HEK293 (cell line): ENCODE measurements around the gene MEOX1.

Experiments
- CTCF ChIA-PET: fragments of 350-600 bp; formaldehyde crosslinking; extraction: SDS; loops from one replicate; lab custom pipeline; 2021; ENCODE audit warnings: antibody characterized with exemption; lab: Yijun Ruan, JAX
- POLR2A ChIA-PET: fragments of 300-600 bp; formaldehyde crosslinking; extraction: SDS; loops from one replicate; lab custom pipeline; 2020; ENCODE audit warnings: antibody characterized with exemption, inconsistent platforms; lab: Yijun Ruan, JAX
- H3K27ac ChIP-seq: fragments of 200-500 bp; sonication (Bioruptor generic); 2 replicates; pipeline ENCODE4 v1.5.1; 2014; ENCODE audit warnings: low read depth, low read length, control low read depth, inconsistent platforms; ENCODE audit errors: extremely low read depth
- H3K36me3 ChIP-seq, 2 experiments: fragments of 200-500 bp in 1 of 2; sonication (Bioruptor generic) in 1 of 2; 1 replicate in 1 of 2; 2 replicates in 1 of 2; pipeline ENCODE4 v1.5.1; 2014 to 2017; ENCODE audit warnings: inconsistent platforms in 2 of 2, low read length in 2 of 2; ENCODE audit not compliant: control insufficient read depth in 2 of 2, insufficient read depth in 1 of 2
- H3K4me1 ChIP-seq: fragments of 200-500 bp; sonication (Bioruptor generic); 2 replicates; pipeline ENCODE4 v1.5.1; 2014; ENCODE audit warnings: mild to moderate bottlenecking, low read length, inconsistent platforms; ENCODE audit not compliant: control insufficient read depth, insufficient read depth
- H3K4me3 ChIP-seq: 2 replicates; pipeline ENCODE4 v1.5.1; 2011; ENCODE audit warnings: low read depth, mild to moderate bottlenecking, control low read depth, low read length, moderate library complexity
- H3K9me3 ChIP-seq: fragments of 200-500 bp; sonication (Bioruptor generic); 2 replicates; pipeline ENCODE4 v1.5.1; 2014; ENCODE audit warnings: low read depth, low read length, inconsistent platforms; ENCODE audit not compliant: control insufficient read depth, insufficient read depth
- HOXA7 ChIP-seq: sonication (generic); formaldehyde crosslinking; IDR thresholded peaks from 2 replicates; pipeline ENCODE4 v1.8.1; 2022; ENCODE audit warnings: missing genetic modification reagents, borderline replicate concordance
- HOXD13 ChIP-seq: sonication (generic); formaldehyde crosslinking; IDR thresholded peaks from 2 replicates; pipeline ENCODE4 v1.8.0; 2022; ENCODE audit warnings: missing genetic modification reagents, borderline replicate concordance
- KLF7 ChIP-seq: fragments of 450-650 bp; formaldehyde crosslinking; IDR thresholded peaks from 2 replicates; pipeline ENCODE4 v1.5.1; 2016; ENCODE audit warnings: missing biosample characterization, missing genetic modification characterization, borderline replicate concordance
- KLF9 ChIP-seq: fragments of 450-650 bp; formaldehyde crosslinking; IDR thresholded peaks from 2 replicates; pipeline ENCODE4 v1.5.1; 2016; ENCODE audit warnings: missing biosample characterization, missing genetic modification characterization, low read depth
- MYNN ChIP-seq: fragments of 450-650 bp; formaldehyde crosslinking; IDR thresholded peaks from 2 replicates; pipeline ENCODE4 v1.5.1; 2016; ENCODE audit warnings: missing biosample characterization, missing genetic modification characterization, borderline replicate concordance
- REPIN1 ChIP-seq: fragments of 450-650 bp; formaldehyde crosslinking; IDR thresholded peaks from 2 replicates; pipeline ENCODE4 v1.5.1; 2017; ENCODE audit warnings: missing biosample characterization, missing genetic modification characterization, low read depth
- SALL2 ChIP-seq: fragments of 450-650 bp; formaldehyde crosslinking; IDR thresholded peaks from 2 replicates; pipeline ENCODE4 v1.5.0; 2017; ENCODE audit warnings: missing biosample characterization, mild to moderate bottlenecking, missing genetic modification characterization, borderline replicate concordance
- TRIM28 ChIP-seq: IDR thresholded peaks from 2 replicates; pipeline ENCODE4 v1.6.1; 2011; ENCODE audit warnings: low read length, control low read depth, borderline replicate concordance
- ZIC2 ChIP-seq: fragments of 450-650 bp; formaldehyde crosslinking; IDR thresholded peaks from 2 replicates; pipeline ENCODE4 v1.5.1; 2016; ENCODE audit warnings: missing biosample characterization, missing genetic modification characterization
- ZNF138 ChIP-seq: fragments of 450-650 bp; formaldehyde crosslinking; IDR thresholded peaks from 2 replicates; pipeline ENCODE4 v1.5.1; 2016; ENCODE audit warnings: missing biosample characterization, missing genetic modification characterization, borderline replicate concordance
- ZNF140 ChIP-seq: fragments of 450-650 bp; formaldehyde crosslinking; IDR thresholded peaks from 2 replicates; pipeline ENCODE4 v1.5.1; 2016; ENCODE audit warnings: missing biosample characterization, missing genetic modification characterization
- ZNF16 ChIP-seq: fragments of 450-650 bp; formaldehyde crosslinking; IDR thresholded peaks from 2 replicates; pipeline ENCODE4 v1.5.1; 2016; ENCODE audit warnings: low read depth, missing biosample characterization, missing genetic modification characterization
- ZNF175 ChIP-seq: fragments of 450-650 bp; formaldehyde crosslinking; IDR thresholded peaks from 2 replicates; pipeline ENCODE4 v1.5.1; 2016; ENCODE audit warnings: missing biosample characterization, missing genetic modification characterization
- ZNF239 ChIP-seq: fragments of 450-650 bp; formaldehyde crosslinking; IDR thresholded peaks from 2 replicates; pipeline ENCODE4 v1.5.1; 2016; ENCODE audit warnings: missing biosample characterization, missing genetic modification characterization
- ZNF404 ChIP-seq: fragments of 450-650 bp; formaldehyde crosslinking; IDR thresholded peaks from 2 replicates; pipeline ENCODE4 v1.5.1; 2017; ENCODE audit warnings: missing biosample characterization, missing genetic modification characterization
- ZNF510 ChIP-seq: fragments of 450-650 bp; formaldehyde crosslinking; IDR thresholded peaks from 2 replicates; pipeline ENCODE4 v1.5.1; 2018; ENCODE audit warnings: mild to moderate bottlenecking, missing genetic modification characterization, missing biosample characterization; ENCODE audit not compliant: insufficient replicate concordance
- ZNF585B ChIP-seq: fragments of 450-650 bp; formaldehyde crosslinking; IDR thresholded peaks from 2 replicates; pipeline ENCODE4 v1.5.1; 2016; ENCODE audit warnings: missing biosample characterization, missing genetic modification characterization
- ZNF596 ChIP-seq: fragments of 450-650 bp; IDR thresholded peaks from 2 replicates; pipeline ENCODE4 v1.5.0; 2018; ENCODE audit warnings: missing biosample characterization, mild to moderate bottlenecking, missing genetic modification characterization, moderate library complexity
- ZNF626 ChIP-seq: fragments of 450-650 bp; sonication (Bioruptor Pico); formaldehyde crosslinking; IDR thresholded peaks from 2 replicates; pipeline ENCODE4 v1.5.1; 2018; ENCODE audit warnings: missing biosample characterization, missing genetic modification characterization, inconsistent platforms
- ZNF785 ChIP-seq: fragments of 450-650 bp; formaldehyde crosslinking; IDR thresholded peaks from 2 replicates; pipeline ENCODE4 v1.5.1; 2016; ENCODE audit warnings: missing biosample characterization, missing genetic modification characterization
- TF ChIP-seq, protein P1 (sequence below): fragments of 450-650 bp; formaldehyde crosslinking; IDR thresholded peaks from 2 replicates; pipeline ENCODE4; 2016; ENCODE audit warnings: missing biosample characterization, missing genetic modification characterization
- TF ChIP-seq, protein P2 (sequence below): fragments of 450-650 bp; formaldehyde crosslinking; IDR thresholded peaks from 2 replicates; pipeline ENCODE4 v1.5.1; 2016; ENCODE audit warnings: missing biosample characterization, missing genetic modification characterization

Gene MEOX1

DNA sequence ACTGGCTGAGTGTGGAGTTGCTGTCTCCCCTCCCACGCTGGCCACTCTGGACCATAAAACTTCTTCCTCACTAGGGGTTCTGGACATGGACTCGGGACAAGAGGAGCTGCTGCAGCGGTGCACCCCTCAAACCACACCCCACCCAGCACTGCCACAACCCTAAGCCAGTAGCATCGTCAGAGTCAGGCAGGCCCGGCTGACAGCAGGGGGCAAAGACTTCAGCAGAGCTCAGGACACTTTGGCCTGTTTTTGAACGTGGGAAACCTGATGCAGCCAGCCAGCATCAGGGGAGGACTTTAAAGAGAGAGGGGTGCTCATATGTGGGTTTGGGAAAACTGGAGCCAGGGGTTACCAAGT is 9.6 kb downstream of the MEOX1 start:
- TF ChIP-seq ZIC2 (tag by site-specific recombination) (peak; percentile 22; the same call in 1 of the 2 replicates), KLF9 (tag by site-specific recombination) (no peak), TRIM28 (no peak), SALL2 (tag by site-specific recombination) (no peak)
- ChIA-PET POLR2A (interaction anchor here (0.6 kb wide), 1 partner anchor 107 kb away, joined by 4 read pairs; no protein-coding TSS in a partner anchor), CTCF (interaction anchor here (0.6 to 2.3 kb wide), 6 partner anchors 21 to 292 kb away, joined by 3 to 10 read pairs (median 4); no protein-coding TSS in a partner anchor)
- H3K27ac ChIP-seq, result no peak overlapping the region
- H3K9me3 ChIP-seq, result no peaks in the 10 kb centered on the region
- H3K4me1 ChIP-seq, result peaks cover 16% of the 10 kb centered on the region
- no peak overlapping the region for H3K4me3 ChIP-seq
- H3K36me3 ChIP-seq, result no peaks in the 10 kb centered on the region

DNA sequence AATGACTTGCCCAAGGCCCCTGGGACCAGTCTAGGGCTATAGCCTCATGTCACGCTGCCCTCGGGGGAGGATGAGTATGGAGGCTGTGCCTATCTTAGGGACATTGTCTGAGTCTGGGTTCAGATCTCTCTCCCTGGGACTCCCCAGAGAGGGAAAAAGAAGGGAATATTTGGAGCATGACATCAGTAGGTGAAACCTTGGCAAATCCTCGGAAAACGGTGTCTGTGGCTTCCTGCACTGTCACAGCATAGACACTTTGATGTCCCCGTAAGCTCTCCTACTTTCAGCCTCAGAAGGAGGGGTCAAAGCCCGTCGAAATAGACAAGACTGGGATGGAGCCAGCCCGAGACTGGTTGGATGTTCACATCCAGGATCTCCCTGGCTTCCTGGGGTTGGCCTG is 11.3 kb downstream of the MEOX1 start:
- no peak overlapping the region for H3K4me3 ChIP-seq
- H3K4me1 ChIP-seq, result no peaks in the 10 kb centered on the region
- no peaks in the 10 kb centered on the region for H3K9me3 ChIP-seq
- TF ChIP-seq HOXA7 (CRISPR knock-in tag), result no peak
- TF ChIP-seq, protein P1, sequence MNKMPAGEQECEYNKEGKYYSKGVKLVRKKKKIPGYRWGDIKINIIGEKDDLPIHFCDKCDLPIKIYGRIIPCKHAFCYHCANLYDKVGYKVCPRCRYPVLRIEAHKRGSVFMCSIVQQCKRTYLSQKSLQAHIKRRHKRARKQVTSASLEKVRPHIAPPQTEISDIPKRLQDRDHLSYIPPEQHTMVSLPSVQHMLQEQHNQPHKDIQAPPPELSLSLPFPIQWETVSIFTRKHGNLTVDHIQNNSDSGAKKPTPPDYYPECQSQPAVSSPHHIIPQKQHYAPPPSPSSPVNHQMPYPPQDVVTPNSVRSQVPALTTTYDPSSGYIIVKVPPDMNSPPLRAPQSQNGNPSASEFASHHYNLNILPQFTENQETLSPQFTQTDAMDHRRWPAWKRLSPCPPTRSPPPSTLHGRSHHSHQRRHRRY (tag by site-specific recombination), result no peak
- TF ChIP-seq ZNF16 (tag by site-specific recombination), result 0 out of 2 replicates have a peak, but pooled peaks have one; percentile 6
- TF ChIP-seq ZNF239 (tag by site-specific recombination), result no peak
- H3K27ac ChIP-seq, result no peak overlapping the region
- POLR2A ChIA-PET, result no interaction called here
- H3K36me3 ChIP-seq, result no peaks in the 10 kb centered on the region
- CTCF ChIA-PET, result interaction anchor here (0.9 to 1.4 kb wide), 2 partner anchors 23 to 35 kb away, joined by 4 read pairs; no protein-coding TSS in a partner anchor

DNA sequence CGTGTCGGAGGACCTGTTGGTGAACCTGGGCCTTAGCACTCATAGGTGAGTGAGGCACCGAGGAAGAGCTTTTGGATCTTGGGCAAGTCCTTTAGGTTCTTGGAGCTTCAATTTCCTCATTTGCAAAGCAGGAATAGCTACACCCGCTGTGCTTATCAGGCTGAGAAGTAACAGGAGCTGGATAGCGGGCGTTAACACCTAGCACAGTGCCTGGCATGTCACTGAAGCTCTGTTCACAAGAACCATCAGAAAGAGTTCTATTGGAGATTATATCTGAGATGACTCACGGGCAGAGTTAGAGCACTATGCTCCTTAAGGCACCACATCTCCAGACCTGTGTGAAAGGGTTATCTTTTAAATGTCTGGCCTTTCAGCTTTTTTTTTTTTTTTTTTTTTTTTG is 12.8 kb downstream of the MEOX1 start:
- H3K4me3 ChIP-seq, result no peak overlapping the region
- no peaks in the 10 kb centered on the region for H3K9me3 ChIP-seq
- CTCF ChIA-PET, result interaction anchor here (0.7 to 3.0 kb wide), 5 partner anchors 25 to 117 kb away, joined by 3 to 17 read pairs (median 5); no protein-coding TSS in a partner anchor
- H3K36me3 ChIP-seq, result no peaks in the 10 kb centered on the region
- no peak overlapping the region for H3K27ac ChIP-seq
- TF ChIP-seq ZNF140 (no peak), ZNF510 (tag by site-specific recombination) (no peak), ZNF404 (tag by site-specific recombination) (no peak), ZNF138 (tag by site-specific recombination) (no peak)
- POLR2A ChIA-PET, result interaction anchor here (1.2 kb wide), 1 partner anchor 14 kb away, joined by 3 read pairs; no protein-coding TSS in a partner anchor
- no peaks in the 10 kb centered on the region for H3K4me1 ChIP-seq

DNA sequence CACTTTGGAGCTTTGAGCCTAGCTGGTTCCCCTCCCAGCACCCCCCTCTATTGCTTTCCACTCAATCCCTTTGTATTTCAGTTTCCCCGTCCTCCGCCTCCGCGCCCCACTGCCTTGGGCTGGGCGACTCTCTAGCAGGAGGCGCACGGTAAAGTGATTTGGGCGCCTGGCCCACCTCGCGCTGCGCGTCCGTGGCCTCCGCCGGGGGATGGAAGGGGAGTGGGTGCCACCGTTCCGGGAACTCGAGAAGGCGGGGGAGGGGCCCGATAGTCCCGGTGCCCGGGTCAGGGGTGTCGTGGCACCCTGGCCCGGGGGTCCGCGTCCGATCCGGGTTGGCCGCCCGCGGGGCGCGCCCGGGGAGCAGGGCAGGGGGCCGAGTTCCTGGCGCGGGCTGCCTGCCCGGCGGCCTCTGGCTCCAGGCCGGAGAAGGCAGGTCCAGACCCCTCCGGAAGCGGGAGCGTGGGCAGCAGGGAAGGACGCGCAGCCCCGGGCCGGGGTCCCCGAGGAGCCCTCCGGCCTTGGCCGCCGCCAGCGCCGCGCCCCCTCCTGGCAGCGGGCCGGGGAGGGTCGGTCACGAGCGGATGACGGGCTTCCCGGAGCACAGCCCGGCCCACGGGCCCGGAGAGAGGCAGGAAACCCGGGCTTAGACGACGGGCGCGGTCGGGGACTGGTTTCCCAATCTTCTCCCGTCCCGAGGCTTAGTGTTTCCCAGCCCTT is 15.8 kb downstream of the MEOX1 start:
- Histone ChIP-seq H3K36me3 (no peaks in the 10 kb centered on the region), H3K4me1 (no peaks in the 10 kb centered on the region)
- no peak for TF ChIP-seq KLF7 (tag by site-specific recombination)
- TF ChIP-seq, all 188 proteins: peak for 0
- ChIA-PET POLR2A (interaction anchor here (0.6 kb wide), 1 partner anchor 89 kb away, joined by 5 read pairs; no protein-coding TSS in a partner anchor), CTCF (interaction anchor here (3.0 kb wide), 1 partner anchor 69 kb away, joined by 17 read pairs; no protein-coding TSS in a partner anchor)
- no peak overlapping the region for H3K4me3 ChIP-seq
- no peak overlapping the region for H3K27ac ChIP-seq
- no peaks in the 10 kb centered on the region for H3K9me3 ChIP-seq

DNA sequence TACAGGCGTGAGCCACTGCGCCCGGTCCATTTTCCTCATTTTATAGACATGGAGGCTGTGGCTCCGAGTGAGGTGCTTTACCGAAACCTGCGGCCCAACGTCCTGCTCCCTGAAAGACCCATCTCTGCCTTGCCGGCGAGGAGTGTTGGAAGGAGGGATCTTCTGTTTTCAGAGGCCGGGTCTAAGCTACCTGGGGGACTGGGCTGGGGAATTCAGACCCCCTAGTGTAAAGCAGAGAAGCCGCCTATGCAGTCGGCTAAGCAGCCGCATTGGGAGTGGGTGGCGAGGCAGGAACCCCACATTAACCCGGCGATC is 16.3 kb downstream of the MEOX1 start:
- Histone ChIP-seq H3K27ac (no peak overlapping the region), H3K36me3 (no peaks in the 10 kb centered on the region), H3K4me1 (no peaks in the 10 kb centered on the region), H3K4me3 (no peak overlapping the region), H3K9me3 (no peaks in the 10 kb centered on the region)
- POLR2A ChIA-PET, result interaction anchor here (0.6 to 0.7 kb wide), 2 partner anchors 70 to 88 kb away, joined by 5 to 9 read pairs; no protein-coding TSS in a partner anchor
- TF ChIP-seq REPIN1, result no peak
- no peak for TF ChIP-seq ZNF785 (tag by site-specific recombination)
- TF ChIP-seq HOXD13 (CRISPR knock-in tag), result no peak
- TF ChIP-seq ZNF596 (tag by site-specific recombination), result no peak
- no peak for TF ChIP-seq ZNF626 (tag by site-specific recombination)
- no peak for TF ChIP-seq MYNN (tag by site-specific recombination)
- TF ChIP-seq, protein P2, sequence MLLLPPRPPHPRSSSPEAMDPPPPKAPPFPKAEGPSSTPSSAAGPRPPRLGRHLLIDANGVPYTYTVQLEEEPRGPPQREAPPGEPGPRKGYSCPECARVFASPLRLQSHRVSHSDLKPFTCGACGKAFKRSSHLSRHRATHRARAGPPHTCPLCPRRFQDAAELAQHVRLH (tag by site-specific recombination), result no peak
- no peak for TF ChIP-seq ZNF585B
- no peak for TF ChIP-seq ZNF175 (tag by site-specific recombination)
- CTCF ChIA-PET, result no interaction called here
